Cardiac muscle cell (in vitro differentiated cells and primary cell): ENCODE measurements around the gene TMEM240. TPM values are rescaled to one million over a fixed set of nuclear protein-coding genes. Genes with fewer than 3 reads are reported as not detected.

Experiments used
- DNase-seq, 2 donors: peaks; one replicate each; pipeline versions ENCODE4 v3.0.0 to v3.0.0-alpha.2; 2010 to 2017; ENCODE audit warnings: low read depth in 1 of 2, low spot score in 1 of 2
- H3K27ac ChIP-seq: fragments of 200-600 bp; sonication (generic); 2 replicates; pipeline ENCODE4 v1.5.1; 2016
- H3K27me3 ChIP-seq: fragments of 200-600 bp; sonication (generic); 2 replicates; pipeline ENCODE4 v1.6.0; 2016; ENCODE audit warnings: control low read depth
- H3K36me3 ChIP-seq: fragments of 200-600 bp; sonication (generic); 2 replicates; pipeline ENCODE4 v1.5.1; 2016; ENCODE audit warnings: control low read depth
- H3K4me1 ChIP-seq: fragments of 200-600 bp; sonication (generic); 2 replicates; pipeline ENCODE4 v1.8.1; 2017; ENCODE audit warnings: low read depth, mild to moderate bottlenecking, mixed run types
- H3K4me3 ChIP-seq: fragments of 200-600 bp; sonication (generic); 2 replicates; pipeline ENCODE4 v1.5.1; 2016; ENCODE audit warnings: mild to moderate bottlenecking
- H3K9me3 ChIP-seq: fragments of 200-600 bp; sonication (generic); 2 replicates; pipeline ENCODE4 v1.5.1; 2017; ENCODE audit warnings: low read depth, mild to moderate bottlenecking, control low read depth
- CTCF ChIP-seq: IDR thresholded peaks from 2 replicates; pipeline ENCODE4 v1.5.1; 2012; ENCODE audit warnings: low read depth, mild to moderate bottlenecking, low read length
- polyA plus RNA-seq: library from polyadenylated mRNA; unstranded; fragments of >200 nt; fragmentation: Nextera tagmentation; extraction: Ambion mirVana; gene quantifications from 2 replicates; pipeline ENCODE4 v1.2.1, GENCODE V29; 2016
- total RNA-seq: library from RNA; depleted of rRNA; stranded (reverse); fragments of >200 nt; gene quantifications from 2 replicates; pipeline ENCODE4 v1.2.3, GENCODE V29; 2016

TMEM240 gene
- total and polyA plus RNA-seq, 2 experiments from 2014 or later, result 6.2 to 26.0 TPM

GRCh38 chr1:1565340-1565739, 24.9 kb upstream of the TMEM240 start:
- H3K27ac ChIP-seq, result no peak overlapping the region
- H3K4me3 ChIP-seq, result no peak overlapping the region
- no peaks in the 10 kb centered on the region for H3K4me1 ChIP-seq
- peak in 1 of 2 donors; percentile 39 for DNase-seq
- no peaks in the 10 kb centered on the region for H3K9me3 ChIP-seq
- peaks cover 30% of the 10 kb centered on the region for H3K36me3 ChIP-seq
- no peak for TF ChIP-seq CTCF
- H3K27me3 ChIP-seq, result no peaks in the 10 kb centered on the region

DNA sequence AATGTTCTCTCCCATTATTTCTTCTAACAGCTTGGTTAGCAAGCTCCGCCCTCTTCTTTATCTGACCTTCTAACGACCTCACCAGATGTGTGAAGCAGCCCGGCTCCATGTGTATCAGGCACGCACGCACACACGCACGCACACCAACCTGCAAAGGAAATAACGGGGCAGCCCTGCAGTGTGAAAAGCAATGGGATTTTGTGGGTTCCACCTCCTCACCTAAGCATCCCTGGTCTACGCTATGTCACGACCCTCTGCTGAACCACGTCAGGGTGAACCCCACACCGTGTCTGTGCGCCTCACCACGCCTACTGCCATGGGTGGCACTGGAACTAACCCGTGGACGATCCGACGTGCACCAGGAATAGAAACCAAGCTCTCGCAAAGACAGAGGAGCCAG, 23.8 kb upstream of the TMEM240 start:
- H3K36me3 ChIP-seq, result peaks cover 30% of the 10 kb centered on the region
- H3K4me1 ChIP-seq, result no peaks in the 10 kb centered on the region
- no peaks in the 10 kb centered on the region for H3K27me3 ChIP-seq
- DNase-seq, result no peak
- no peak overlapping the region for H3K27ac ChIP-seq
- no peaks in the 10 kb centered on the region for H3K9me3 ChIP-seq
- no peak overlapping the region for H3K4me3 ChIP-seq
- TF ChIP-seq CTCF, result no peak

GRCh38 chr1:1563688-1564087, 23.3 kb upstream of the TMEM240 start:
- no peak for DNase-seq
- Histone ChIP-seq H3K36me3 (peaks cover 30% of the 10 kb centered on the region), H3K4me3 (no peak overlapping the region)

GRCh38 chr1:1562556-1563195, 22.3 kb upstream of the TMEM240 start:
- Histone ChIP-seq H3K4me3 (no peak overlapping the region), H3K27me3 (no peaks in the 10 kb centered on the region), H3K27ac (no peak overlapping the region), H3K9me3 (no peaks in the 10 kb centered on the region), H3K36me3 (peaks cover 30% of the 10 kb centered on the region), H3K4me1 (no peaks in the 10 kb centered on the region)
- DNase-seq, result no peak
- TF ChIP-seq CTCF, result no peak

More at GRCh38 chr1:1563688-1564087, 23.3 kb upstream of the TMEM240 start:
- TF ChIP-seq CTCF, result no peak
- Histone ChIP-seq H3K27me3 (no peaks in the 10 kb centered on the region), H3K27ac (no peak overlapping the region), H3K4me1 (no peaks in the 10 kb centered on the region), H3K9me3 (no peaks in the 10 kb centered on the region)

DNA sequence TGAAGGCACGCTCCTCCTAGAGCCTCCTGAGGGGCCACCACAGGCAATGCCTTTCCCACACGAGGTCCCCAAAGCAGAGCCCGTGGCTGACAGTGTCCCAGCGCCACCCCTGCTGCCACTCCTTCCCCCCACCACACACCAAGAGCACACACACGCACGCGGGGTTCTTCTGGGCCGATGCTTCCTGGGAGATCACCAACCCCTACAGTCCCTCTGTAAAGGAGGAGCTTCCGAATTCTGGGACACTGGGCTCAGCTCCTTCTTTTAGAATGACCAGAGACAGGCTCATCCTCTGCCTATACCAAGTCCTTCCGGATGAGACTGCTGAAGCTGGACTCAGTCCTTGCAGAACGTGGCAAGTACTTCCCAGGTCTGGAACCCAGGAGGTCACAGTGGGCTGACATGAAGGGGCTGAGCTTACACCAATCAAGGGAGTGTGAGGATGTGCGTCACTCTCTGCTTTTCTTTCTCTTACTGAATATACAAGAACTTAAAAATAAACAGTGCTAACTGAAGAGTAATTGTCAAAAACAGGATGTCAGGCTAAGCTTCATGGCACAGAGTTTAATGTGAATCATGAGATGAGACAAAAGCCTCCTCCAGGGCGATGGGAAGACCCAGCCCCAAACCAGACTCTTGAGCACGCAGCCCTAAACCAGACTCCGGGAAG, 21.5 kb upstream of the TMEM240 start:
- no peaks in the 10 kb centered on the region for H3K27me3 ChIP-seq
- no peak overlapping the region for H3K4me3 ChIP-seq
- H3K36me3 ChIP-seq, result peaks cover 30% of the 10 kb centered on the region
- no peak overlapping the region for H3K27ac ChIP-seq
- no peaks in the 10 kb centered on the region for H3K9me3 ChIP-seq
- no peak for DNase-seq
- no peak for TF ChIP-seq CTCF
- no peaks in the 10 kb centered on the region for H3K4me1 ChIP-seq
